Duodenal mucosa (tissue), 2 donors: ENCODE data around the gene EMC10.
"Not testable (repeated sequence)": the region's sequence is repeated elsewhere in the genome, so short reads cannot be mapped to it uniquely, and the experiment has no call there.

ENCODE experiments used
- H3K27ac ChIP-seq: one replicate; pipeline ENCODE4 v1.7.0; 2013; ENCODE audit warnings: low read depth, low read length
- H3K27me3 ChIP-seq, 2 donors: one replicate each; pipeline ENCODE4 v1.7.0; 2013; ENCODE audit warnings: low read length in 2 of 2, control low read depth in 1 of 2; ENCODE audit not compliant: insufficient read depth in 2 of 2, control insufficient read depth in 1 of 2
- H3K36me3 ChIP-seq, 2 donors: one replicate each; pipeline ENCODE4 v1.7.0; 2013; ENCODE audit warnings: low read length in 2 of 2, control low read depth in 1 of 2; ENCODE audit not compliant: insufficient read depth in 2 of 2, control insufficient read depth in 1 of 2
- H3K4me1 ChIP-seq, 2 donors: one replicate each; pipeline ENCODE4 v1.7.0; 2013; ENCODE audit warnings: low read length in 2 of 2, control low read depth in 1 of 2; ENCODE audit not compliant: insufficient read depth in 2 of 2, control insufficient read depth in 1 of 2
- H3K4me3 ChIP-seq, 2 donors: one replicate each; pipeline ENCODE4 v1.7.0; 2013; ENCODE audit warnings: low read length in 2 of 2, low read depth in 1 of 2
- H3K9ac ChIP-seq, 2 donors: one replicate each; pipeline ENCODE4 v1.7.0; 2013; ENCODE audit warnings: low read length in 2 of 2, low read depth in 1 of 2
- H3K9me3 ChIP-seq, 2 donors: one replicate each; pipeline ENCODE4 v1.7.0; 2013; ENCODE audit warnings: low read length in 2 of 2, control low read depth in 1 of 2; ENCODE audit not compliant: control insufficient read depth in 1 of 2

The EMC10 gene

DNA sequence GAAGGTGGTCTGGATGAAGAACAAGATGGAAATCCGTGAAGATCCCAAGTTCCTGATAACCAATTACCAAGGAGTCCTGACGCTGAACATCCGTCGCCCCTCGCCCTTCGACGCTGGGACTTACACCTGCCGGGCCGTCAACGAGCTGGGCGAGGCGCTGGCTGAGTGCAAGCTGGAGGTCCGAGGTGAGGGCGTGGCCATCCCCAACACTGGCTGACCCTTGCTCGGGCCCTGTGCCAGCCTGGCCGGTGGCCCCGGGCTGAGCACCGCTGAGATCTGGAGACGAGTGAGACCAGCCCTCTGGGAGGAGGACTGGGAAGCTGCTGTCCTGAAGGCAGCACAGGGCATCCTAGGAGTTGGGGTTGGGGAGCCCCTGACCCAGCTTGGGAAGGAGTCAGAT, 12.0 kb upstream of the EMC10 start:
- no peak overlapping the region for H3K27ac ChIP-seq
- H3K9me3 ChIP-seq = no peaks in the 10 kb centered on the region
- H3K4me3 ChIP-seq = no peak overlapping the region
- peaks cover 26 to 30% of the 10 kb centered on the region in 2 donors for H3K4me1 ChIP-seq
- H3K36me3 ChIP-seq = no peaks in the 10 kb centered on the region
- H3K27me3 ChIP-seq = no peaks in the 10 kb centered on the region
- no peak overlapping the region for H3K9ac ChIP-seq

DNA sequence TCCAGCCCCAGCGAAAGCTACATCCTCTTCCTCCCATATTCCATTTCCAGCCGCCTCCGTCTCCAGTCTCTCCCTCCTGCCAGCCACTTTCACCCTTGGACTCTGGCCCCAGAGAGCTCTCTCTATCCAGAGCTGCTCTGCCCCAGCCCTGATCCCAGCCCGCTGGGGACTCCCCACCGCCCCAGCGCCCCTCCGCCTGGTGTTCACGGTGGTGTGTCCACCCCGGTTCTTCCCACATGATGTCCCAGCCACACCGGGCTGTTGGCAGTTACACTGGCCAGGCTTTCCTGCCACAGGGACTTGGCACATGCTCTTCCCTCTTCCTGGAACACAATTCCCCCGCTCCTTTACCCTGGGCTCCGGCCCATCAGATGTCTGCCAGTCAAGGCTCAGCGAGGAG, 11.3 kb upstream of the EMC10 start:
- Histone ChIP-seq H3K27ac (no peak overlapping the region), H3K27me3 (no peaks in the 10 kb centered on the region), H3K9ac (no peak overlapping the region), H3K36me3 (no peaks in the 10 kb centered on the region), H3K9me3 (no peaks in the 10 kb centered on the region), H3K4me1 (peaks cover 26 to 30% of the 10 kb centered on the region in 2 donors), H3K4me3 (no peak overlapping the region)

DNA sequence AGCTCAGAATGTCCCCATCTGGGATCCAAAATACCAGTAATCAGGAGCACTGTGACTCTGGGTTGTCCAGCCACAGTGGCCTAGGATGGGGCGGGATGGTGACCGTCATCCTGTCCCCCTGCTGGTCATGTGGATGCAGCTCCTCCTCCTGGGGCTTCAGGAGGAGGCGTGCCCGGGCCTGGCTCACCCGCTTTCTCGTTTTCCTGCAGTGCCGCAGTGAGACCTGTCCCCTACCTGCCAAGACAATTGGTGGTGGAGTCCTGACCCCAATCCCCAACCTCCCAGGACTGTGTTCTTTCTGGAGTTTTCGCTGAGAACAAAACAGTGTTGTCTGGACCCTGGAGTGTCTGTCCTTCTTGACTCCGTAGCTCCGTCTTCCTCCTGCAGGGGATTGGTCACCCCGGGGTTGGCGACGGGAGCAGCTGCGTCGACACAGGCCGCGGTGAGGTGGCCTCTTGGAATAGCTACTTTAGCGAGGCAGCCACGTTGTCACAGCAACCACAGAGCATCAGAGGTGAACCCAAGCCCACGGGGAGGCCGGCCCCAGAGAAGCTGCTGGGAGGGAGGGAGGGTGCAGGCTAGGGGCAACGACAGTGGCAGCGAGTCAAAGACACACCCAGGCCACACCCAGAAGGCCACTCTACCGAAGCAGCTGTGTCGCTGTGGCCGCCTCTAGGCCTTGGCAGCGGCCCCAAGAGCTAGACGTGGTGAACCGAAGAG, 10.2 kb upstream of the EMC10 start:
- Histone ChIP-seq H3K9me3 (no peaks in the 10 kb centered on the region), H3K27ac (no peak overlapping the region), H3K9ac (no peak overlapping the region), H3K4me1 (peaks cover 26 to 30% of the 10 kb centered on the region in 2 donors), H3K27me3 (no peaks in the 10 kb centered on the region), H3K36me3 (no peaks in the 10 kb centered on the region), H3K4me3 (no peak overlapping the region)

DNA sequence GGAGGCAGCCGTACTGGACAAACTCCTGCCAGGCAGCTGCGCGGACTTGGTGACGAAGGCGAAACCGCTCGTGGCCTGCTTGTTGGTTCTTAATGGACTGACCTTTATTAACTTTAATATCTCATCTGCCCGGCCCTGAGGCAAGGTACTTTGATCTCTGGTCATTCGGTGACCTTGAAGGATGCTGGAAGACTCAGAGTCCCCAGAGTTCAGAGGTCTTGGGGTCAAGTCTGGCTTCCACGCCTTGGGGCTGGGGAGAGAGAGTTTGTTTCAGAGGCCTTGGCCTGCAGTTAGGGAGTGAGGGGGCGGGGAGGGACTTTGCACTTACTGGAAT, 9.6 kb upstream of the EMC10 start:
- no peaks in the 10 kb centered on the region for H3K9me3 ChIP-seq
- peaks cover 26 to 30% of the 10 kb centered on the region in 2 donors for H3K4me1 ChIP-seq

GRCh38 chr19:50467566-50467965, 8.7 kb upstream of the EMC10 start:
- no peak overlapping the region for H3K27ac ChIP-seq
- H3K9ac ChIP-seq = no peak overlapping the region
- peaks cover 26 to 30% of the 10 kb centered on the region in 2 donors for H3K4me1 ChIP-seq
- no peaks in the 10 kb centered on the region for H3K36me3 ChIP-seq
- H3K27me3 ChIP-seq = no peaks in the 10 kb centered on the region
- no peak overlapping the region for H3K4me3 ChIP-seq
- H3K9me3 ChIP-seq = no peaks in the 10 kb centered on the region

More for the DNA sequence above, 9.6 kb upstream of the EMC10 start:
- H3K4me3 ChIP-seq = no peak overlapping the region
- H3K36me3 ChIP-seq = no peaks in the 10 kb centered on the region
- peak overlapping the region; percentile 42 for H3K27ac ChIP-seq
- no peak overlapping the region for H3K9ac ChIP-seq
- H3K27me3 ChIP-seq = no peaks in the 10 kb centered on the region

DNA sequence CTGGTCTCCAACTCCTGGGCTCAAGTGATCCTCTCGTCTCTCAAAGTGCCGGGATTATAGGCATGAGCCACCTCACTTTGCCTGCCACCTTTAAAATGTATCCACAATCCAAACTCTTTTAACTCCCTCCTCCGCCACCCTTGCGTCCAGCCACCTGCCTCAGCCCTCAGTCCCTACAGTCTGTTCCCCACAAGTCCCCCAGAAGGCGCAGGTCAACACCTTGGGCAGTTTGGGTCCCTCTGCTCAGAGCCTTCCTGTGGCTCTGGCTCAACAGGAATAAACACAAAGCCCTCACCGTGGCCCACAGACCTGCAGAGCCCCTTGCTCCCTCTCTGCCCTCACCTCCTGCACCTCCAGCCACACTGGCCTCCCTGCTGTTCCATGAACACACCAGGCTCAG, 7.5 kb upstream of the EMC10 start:
- H3K9me3 ChIP-seq = no peaks in the 10 kb centered on the region
- no peak overlapping the region for H3K4me3 ChIP-seq
- H3K27me3 ChIP-seq = no peaks in the 10 kb centered on the region
- no peak overlapping the region for H3K27ac ChIP-seq
- H3K9ac ChIP-seq = no peak overlapping the region
- H3K36me3 ChIP-seq = no peaks in the 10 kb centered on the region
- H3K4me1 ChIP-seq = peaks cover 26 to 30% of the 10 kb centered on the region in 2 donors

DNA sequence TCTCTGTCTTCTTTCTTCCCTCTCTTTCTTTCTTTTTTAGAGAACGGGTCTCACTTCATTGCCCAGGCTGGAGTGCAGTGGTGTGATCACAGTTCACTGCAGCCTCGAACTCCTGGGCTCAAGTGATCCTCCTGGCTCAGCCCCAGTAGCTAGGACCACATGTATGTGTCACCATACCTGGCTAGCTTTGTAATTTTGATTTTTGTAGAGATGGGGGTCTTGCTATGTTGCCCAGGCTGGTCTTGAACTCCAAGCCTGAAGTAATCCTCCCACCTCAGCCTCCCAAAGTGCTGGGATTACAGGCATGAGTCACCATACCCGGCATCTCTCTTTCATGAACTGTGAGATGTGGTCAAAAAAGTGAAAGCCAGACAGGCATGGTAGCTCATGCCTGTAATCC, 3.0 kb upstream of the EMC10 start:
- not testable (repeated sequence) for H3K9ac ChIP-seq, H3K4me3 ChIP-seq, H3K27ac ChIP-seq, H3K4me1 ChIP-seq, H3K36me3 ChIP-seq, H3K9me3 ChIP-seq, H3K27me3 ChIP-seq

GRCh38 chr19:50475101-50475568, 1.2 kb upstream of the EMC10 start:
- Histone ChIP-seq H3K9ac (no peak overlapping the region), H3K27ac (no peak overlapping the region), H3K4me1 (peaks cover 7 to 8% of the 10 kb centered on the region in 2 donors), H3K36me3 (peaks cover 20 to 21% of the 10 kb centered on the region in 2 donors), H3K4me3 (no peak overlapping the region), H3K9me3 (no peaks in the 10 kb centered on the region), H3K27me3 (no peaks in the 10 kb centered on the region)

DNA sequence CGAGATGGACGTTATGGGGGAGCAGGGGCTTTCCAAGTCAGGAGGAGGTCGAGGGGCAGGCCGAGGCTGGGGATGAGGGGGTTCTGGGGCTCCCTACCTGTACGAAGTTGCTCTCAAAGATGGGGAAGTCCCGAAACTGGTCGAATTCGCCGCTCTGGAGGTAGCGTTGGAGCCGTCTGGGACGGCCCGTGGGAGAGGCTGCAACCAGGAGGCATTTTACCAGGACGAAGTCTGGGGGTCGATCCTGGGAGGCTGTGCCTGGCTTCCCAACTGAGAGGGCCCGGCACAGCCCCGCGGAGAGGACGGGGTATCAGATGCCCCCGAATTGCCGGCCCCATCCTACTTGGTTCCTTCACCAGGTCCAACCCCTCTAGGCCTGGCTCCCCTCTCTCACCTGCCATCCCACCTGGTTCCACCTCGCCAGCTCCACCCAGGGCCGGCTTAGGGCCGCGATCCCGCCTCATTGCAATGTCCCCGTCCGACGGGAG, 527 bp upstream of the EMC10 start:
- H3K27me3 ChIP-seq = no peaks in the 10 kb centered on the region
- H3K36me3 ChIP-seq = peaks cover 20 to 28% of the 10 kb centered on the region in 2 donors
- H3K4me3 ChIP-seq = peak overlapping the region; percentile 78 to 95
- no peak overlapping the region for H3K27ac ChIP-seq
- H3K4me1 ChIP-seq = peaks cover 7 to 8% of the 10 kb centered on the region in 2 donors
- no peak overlapping the region for H3K9ac ChIP-seq
- no peaks in the 10 kb centered on the region for H3K9me3 ChIP-seq

DNA sequence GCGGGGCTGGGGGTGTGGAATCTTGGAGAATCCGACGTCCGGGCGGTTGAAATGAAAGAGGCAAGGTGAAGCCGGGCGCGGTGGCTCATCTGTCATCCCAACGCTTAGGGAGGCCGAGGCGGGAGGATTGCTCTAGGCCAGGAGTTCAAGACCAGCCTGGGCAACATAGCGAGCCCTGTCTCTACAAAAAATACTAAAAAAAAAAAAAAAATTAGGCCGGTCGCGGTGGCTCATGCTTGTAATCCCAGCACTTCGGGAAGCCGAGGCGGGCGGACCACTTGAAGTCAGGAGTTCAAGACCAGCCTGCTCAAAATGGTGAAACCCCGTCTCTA, 566 bp downstream of the EMC10 start:
- H3K36me3 ChIP-seq = peaks cover 20 to 37% of the 10 kb centered on the region in 2 donors
- H3K9ac ChIP-seq = peak overlapping the region; percentile 74 to 84
- peaks cover 7 to 8% of the 10 kb centered on the region in 2 donors for H3K4me1 ChIP-seq
- H3K27ac ChIP-seq = peak overlapping the region; percentile 79
- H3K4me3 ChIP-seq = peak overlapping the region; percentile 78 to 95
- no peaks in the 10 kb centered on the region for H3K27me3 ChIP-seq
- H3K9me3 ChIP-seq = no peaks in the 10 kb centered on the region
